Endothelial cell of hepatic sinusoid (primary cell): ENCODE measurements around the gene LRRC37A3.
"Not testable (repeated sequence)": the region's sequence is repeated elsewhere in the genome, so short reads cannot be mapped to it uniquely, and the experiment has no call there.

Source experiments
- in situ Hi-C: cut with HindIII; loops from 2 replicates; pipeline ENCODE4 v1.10.0; 2017; ENCODE audit warnings: low sequenced_read_pairs

LRRC37A3 gene

GRCh38 chr17:64837018-64837761, 82.1 kb downstream of the LRRC37A3 start:
- in situ Hi-C loops, result not testable (repeated sequence)

DNA sequence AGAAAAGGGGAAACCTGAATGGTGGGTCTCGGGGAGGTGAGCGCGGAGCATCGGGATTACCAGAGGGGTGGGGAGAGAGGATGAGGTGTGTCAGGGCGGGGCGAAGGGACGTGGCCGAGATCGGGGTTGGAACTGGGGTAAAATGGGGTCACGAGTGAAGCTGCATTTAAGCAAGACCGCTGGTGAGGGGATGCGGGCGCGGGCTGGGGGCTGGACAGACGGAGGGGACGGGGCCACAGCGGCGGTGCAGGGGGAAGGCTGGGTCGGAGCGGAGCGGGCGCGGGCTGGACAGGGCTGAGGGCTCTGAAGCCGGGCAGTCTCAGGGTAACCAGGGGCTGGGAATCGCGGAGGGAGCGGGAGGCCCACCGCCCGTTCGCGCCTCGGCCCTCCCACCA, 82.7 kb downstream of the LRRC37A3 start:
- in situ Hi-C loops, result not testable (repeated sequence)

GRCh38 chr17:64834060-64834459, 85.2 kb downstream of the LRRC37A3 start:
- in situ Hi-C loops, result not testable (repeated sequence)

DNA sequence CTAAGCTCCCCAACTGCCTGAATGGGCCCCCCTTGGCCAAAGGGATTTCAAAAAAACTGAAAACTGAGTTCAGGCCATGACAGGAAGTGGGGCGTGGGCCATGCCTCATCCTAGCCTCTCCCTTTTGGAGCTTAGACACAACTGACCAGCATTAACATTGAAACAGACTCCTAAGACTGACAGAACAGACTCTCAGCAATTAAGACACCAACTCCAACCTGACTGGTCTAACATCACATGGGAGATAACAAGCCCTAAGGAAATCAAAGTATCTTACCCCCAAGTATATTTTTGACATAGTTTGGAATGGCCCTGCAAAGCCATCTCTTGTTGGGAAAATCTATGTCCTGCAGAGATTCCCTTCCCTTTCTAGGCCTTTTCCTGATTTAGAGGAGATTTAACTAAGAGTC, 88.6 kb downstream of the LRRC37A3 start:
- in situ Hi-C loops, result not testable (repeated sequence)

DNA sequence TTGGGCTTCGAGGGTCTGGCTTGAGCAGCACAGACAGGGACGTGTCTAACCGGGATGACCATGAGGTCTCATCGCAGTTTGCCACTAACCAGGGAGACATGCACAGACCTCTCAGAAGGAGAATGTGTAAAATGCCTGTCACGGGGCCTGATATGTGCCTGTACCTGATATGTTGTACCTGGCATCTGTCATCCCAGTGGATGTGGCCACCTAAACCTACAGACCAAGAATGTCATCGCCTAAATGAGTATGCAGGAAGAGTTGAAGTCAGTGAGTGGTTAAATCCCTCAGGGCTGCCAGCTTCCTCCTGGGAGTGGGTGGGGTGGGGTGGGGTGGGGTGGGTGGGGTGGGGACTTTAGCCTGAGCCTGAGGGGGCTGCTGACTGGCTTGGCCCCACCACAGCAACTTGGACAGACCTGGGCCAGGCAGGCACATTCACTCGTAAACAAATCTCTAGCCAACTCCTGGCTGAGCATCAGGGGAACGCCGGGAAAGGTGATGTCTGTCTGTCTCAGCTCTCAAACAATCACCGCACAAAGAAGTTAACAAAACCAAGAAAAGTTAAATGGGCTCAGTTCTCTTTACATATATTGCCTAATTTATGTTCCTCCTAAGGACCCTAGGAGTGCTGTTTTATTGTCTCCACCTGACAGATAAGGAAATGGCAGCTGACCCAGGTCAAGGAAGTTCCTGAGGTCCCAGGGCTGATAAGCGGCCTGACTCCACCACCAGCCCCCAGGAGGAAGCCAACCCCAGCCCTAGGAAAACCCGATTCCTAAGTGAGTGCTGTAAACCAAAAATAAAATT, 89.3 kb downstream of the LRRC37A3 start:
- in situ Hi-C loops, result not testable (repeated sequence)

- in situ Hi-C loops, result not testable (repeated sequence)
These were observed 90.2 kb downstream of the LRRC37A3 start for GRCh38 chr17:64829068-64829467.

- in situ Hi-C loops, result not testable (repeated sequence)
These were observed 100.4 kb downstream of the LRRC37A3 start for GRCh38 chr17:64818904-64819303.

GRCh38 chr17:64815833-64816198, 103.5 kb downstream of the LRRC37A3 start:
- in situ Hi-C loops, result not testable (repeated sequence)

DNA sequence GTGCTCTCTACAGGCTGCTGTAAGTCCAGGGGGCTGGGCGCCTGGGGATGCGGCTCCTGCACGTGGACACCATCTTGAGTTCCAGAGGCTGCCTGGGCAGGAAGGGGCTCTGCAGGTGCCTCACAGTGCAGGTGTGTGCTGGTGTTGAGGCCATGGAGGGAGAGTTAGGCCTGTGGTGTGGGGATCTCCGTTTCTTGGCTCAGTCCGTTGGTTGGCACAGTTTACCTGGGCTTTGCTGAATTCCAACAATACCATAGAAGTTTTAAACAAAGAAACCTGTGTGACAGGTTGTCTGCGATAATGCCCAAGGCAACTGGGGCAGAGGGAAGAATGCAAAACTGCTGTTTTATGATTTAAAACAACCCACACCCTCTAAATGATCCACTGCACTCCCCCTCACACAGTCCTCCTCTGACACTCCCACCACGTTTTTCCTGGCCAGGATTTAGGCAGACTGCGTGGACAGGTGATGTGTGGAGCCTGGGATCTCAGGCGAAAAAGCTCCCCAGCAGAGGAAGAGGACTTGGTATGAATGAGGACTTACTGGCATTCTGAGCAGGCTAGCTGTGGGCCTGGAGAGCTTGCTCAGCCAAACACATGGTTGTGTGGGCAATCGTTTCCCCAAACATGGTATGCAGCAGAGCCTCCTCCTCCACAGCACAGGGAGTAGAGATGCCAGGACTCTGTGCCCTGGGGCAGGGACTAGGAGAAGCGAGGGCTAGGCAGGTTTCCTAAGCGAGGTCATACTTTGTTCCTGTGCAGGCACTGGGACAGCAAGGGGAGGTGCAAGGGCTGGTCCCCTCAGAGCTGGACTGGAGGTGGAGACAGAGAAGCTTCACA, 104.1 kb downstream of the LRRC37A3 start:
- in situ Hi-C loops, result not testable (repeated sequence)

- in situ Hi-C loops, result not testable (repeated sequence)
These were observed 110.9 kb downstream of the LRRC37A3 start for GRCh38 chr17:64808178-64808977.
